VCaP (cell line): Measurements from ENCODE around the gene GATAD1.
"Not testable (repeated sequence)": the region's sequence is repeated elsewhere in the genome, so short reads cannot be mapped to it uniquely, and the experiment has no call there.

Source experiments
- H3K27ac ChIP-seq: fragments of 450-650 bp; 2 replicates; pipeline ENCODE4 v1.5.1; 2017
- CTCF ChIP-seq: fragments of 450-650 bp; conservative IDR thresholded peaks from 2 replicates; pipeline ENCODE4 v1.5.1; 2017; ENCODE audit warnings: mild to moderate bottlenecking, moderate library complexity

GATAD1 gene

GRCh38 chr7:92425311-92425947 is 21.9 kb upstream of the GATAD1 start:
- TF ChIP-seq CTCF: no peak

GRCh38 chr7:92427193-92427592 is 20.1 kb upstream of the GATAD1 start:
- no peak for TF ChIP-seq CTCF
- no peak overlapping the region for H3K27ac ChIP-seq

More at GRCh38 chr7:92425311-92425947, 21.9 kb upstream of the GATAD1 start:
- no peak overlapping the region for H3K27ac ChIP-seq

- H3K27ac ChIP-seq: no peak overlapping the region
- no peak for TF ChIP-seq CTCF
Measured at GRCh38 chr7:92432299-92432946, 14.9 kb upstream of the GATAD1 start.

- H3K27ac ChIP-seq: no peak overlapping the region
- TF ChIP-seq CTCF: no peak
Measured at GRCh38 chr7:92433019-92433418, 14.3 kb upstream of the GATAD1 start.

- no peak for TF ChIP-seq CTCF
- H3K27ac ChIP-seq: no peak overlapping the region
Measured at GRCh38 chr7:92435542-92435941, 11.7 kb upstream of the GATAD1 start.

- H3K27ac ChIP-seq: no peak overlapping the region
- no peak for TF ChIP-seq CTCF
Measured at GRCh38 chr7:92436612-92437445, 10.5 kb upstream of the GATAD1 start.

GRCh38 chr7:92437956-92438491 is 9.3 kb upstream of the GATAD1 start:
- H3K27ac ChIP-seq: no peak overlapping the region
- TF ChIP-seq CTCF: no peak

- H3K27ac ChIP-seq: not testable (repeated sequence)
Measured at GRCh38 chr7:92442720-92443119, 4.6 kb upstream of the GATAD1 start.
